ENCODE results near the gene IDE. TPM values are rescaled to one million over a fixed set of nuclear protein-coding genes. Genes with fewer than 3 reads are reported as not detected.

IDE gene
- total and polyA plus RNA-seq, 2 of the 4 experiments (the other 2 are of a cell fraction): 9.3 to 27.4 TPM

GRCh38 chr10:92438220-92438619 lies 135.7 kb downstream of the IDE start:
- dilution Hi-C loops (cut with HindIII; ENCODE audit: low sequenced_read_pairs, unreplicated experiment): no loop called here
- Histone ChIP-seq H3K9me1 (ENCODE audit: insufficient read depth, low read length) (no peaks in the 10 kb centered on the region), H2AK9ac (replicated peaks; ENCODE audit: low read depth, low read length, poor library complexity) (no peak overlapping the region), H3K14ac (replicated peaks; ENCODE audit: low read depth, low read length) (no peak overlapping the region), H2AK5ac (ENCODE audit: low read depth, low read length) (no peak overlapping the region), H4K5ac (ENCODE audit: low read depth, low read length) (no peak overlapping the region), H3K23ac (ENCODE audit: low read depth, low read length) (no peak overlapping the region), H3K4ac (ENCODE audit: low read depth, low read length) (no peak overlapping the region), H4K20me1 (ENCODE audit: insufficient read depth, low read length) (no peaks in the 10 kb centered on the region), H3K27me3 (ENCODE audit: control insufficient read depth, insufficient read depth, low read length) (no peaks in the 10 kb centered on the region), H2BK15ac (ENCODE audit: low read depth, low read length) (no peak overlapping the region), H4K91ac (ENCODE audit: insufficient read depth, low read depth, low read length) (no peak overlapping the region), H3K4me2 (ENCODE audit: low read depth, low read length) (no peak overlapping the region), H2AFZ (replicated peaks; ENCODE audit: low read length, poor library complexity) (no peak overlapping the region), H3K4me3 (ENCODE audit: insufficient read depth, low read depth, low read length) (no peak overlapping the region), H2BK5ac (ENCODE audit: low read depth, low read length, poor library complexity, severe bottlenecking) (no peak overlapping the region), H4K8ac (ENCODE audit: low read depth in 2 of 2, low read length in 2 of 2) (no peak overlapping the region), H2BK20ac (ENCODE audit: low read depth, low read length) (no peak overlapping the region), H3K9me3 (ENCODE audit: control insufficient read depth, insufficient read depth, low read length) (no peaks in the 10 kb centered on the region), H3K79me1 (ENCODE audit: low read depth in 1 of 2, low read length in 2 of 2) (no peaks in the 10 kb centered on the region), H3K56ac (ENCODE audit: extremely low read depth, insufficient read depth, low read length) (no peak overlapping the region), H3K27ac (ENCODE audit: insufficient read depth, low read length) (no peak overlapping the region), H3K4me1 (ENCODE audit: control insufficient read depth, insufficient read depth, low read length) (no peaks in the 10 kb centered on the region), H3K9ac (ENCODE audit: low read depth, low read length) (no peak overlapping the region), H3K36me3 (ENCODE audit: control insufficient read depth, insufficient read depth, low read length) (no peaks in the 10 kb centered on the region), H3K18ac (ENCODE audit: low read depth, low read length) (no peak overlapping the region), H2BK120ac (ENCODE audit: low read depth, low read length) (no peak overlapping the region)
- intact Hi-C loops (cut with micrococcal nuclease): loop anchor here (10.0 kb wide), 1 partner anchor 473 kb away; no protein-coding TSS in a partner anchor
- ChIA-PET CTCF (no interaction called here), POLR2A (ENCODE audit: unreplicated experiment) (no interaction called here)
- no peak for ATAC-seq (ENCODE audit: low read depth)
- DNase-seq: no peak
- BruUV-seq (replicated peaks): no TSS peak
- no peak for TF ChIP-seq FOS (IDR thresholded peaks at IDR 0.05; ENCODE audit: low read depth, low read length)
- TF ChIP-seq CTCF (conservative IDR thresholded peaks at IDR 0.05; ENCODE audit: low read depth, low read length): no peak
- no peak for TF ChIP-seq RAD21 (IDR thresholded peaks at IDR 0.05; ENCODE audit: low read length)
- no peak for TF ChIP-seq MAFK (IDR thresholded peaks at IDR 0.05; ENCODE audit: low read depth, low read length)
- no peak for TF ChIP-seq CEBPB (IDR thresholded peaks at IDR 0.05; ENCODE audit: low read depth, low read length)
- TF ChIP-seq SMC3 (IDR thresholded peaks at IDR 0.05; ENCODE audit: low read depth, low read length): no peak
- TF ChIP-seq BHLHE40 (IDR thresholded peaks at IDR 0.05; ENCODE audit: low read depth, low read length): no peak
- TF ChIP-seq RCOR1 (IDR thresholded peaks at IDR 0.05; ENCODE audit: insufficient replicate concordance, low read length): no peak
- no peak for TF ChIP-seq RFX5 (IDR thresholded peaks at IDR 0.05; ENCODE audit: low read depth, low read length)
- TF ChIP-seq ELK1 (IDR thresholded peaks at IDR 0.05; ENCODE audit: borderline replicate concordance, low read depth, low read length): no peak
- no peak for TF ChIP-seq MAZ (IDR thresholded peaks at IDR 0.05; ENCODE audit: borderline replicate concordance, low read depth, low read length)
- no peak for TF ChIP-seq NFE2L2 (IDR thresholded peaks at IDR 0.05; ENCODE audit: low read depth, low read length)
- TF ChIP-seq USF2 (IDR thresholded peaks at IDR 0.05; ENCODE audit: low read depth, low read length): no peak
- no peak for TF ChIP-seq MXI1 (IDR thresholded peaks at IDR 0.05; ENCODE audit: borderline replicate concordance, low read depth, low read length)
- TF ChIP-seq CHD1 (IDR thresholded peaks at IDR 0.05; ENCODE audit: low read depth, low read length): no peak
- TF ChIP-seq POLR2A (IDR thresholded peaks at IDR 0.05; ENCODE audit: low read depth, low read length): no peak
- in situ Hi-C loops (cut with MboI; ENCODE audit: low sequenced_read_pairs): no loop called here
- no CpG with 5 or more reads among the region's 6 CpGs for WGBS, 2 experiments (ENCODE audit: extremely low coverage in 2 of 2, insufficient read length in 1 of 2)
